ENCODE measurements around the gene HCRTR1. TPM values are rescaled to one million over a fixed set of nuclear protein-coding genes. Genes with fewer than 3 reads are reported as not detected.

Gene HCRTR1
- total and polyA plus RNA-seq, 10 of the 15 experiments (the other 5 are each of a cell fraction or from before 2014, with no cell fraction given) = not detected

GRCh38 chr1:31650161-31651088 is 32.9 kb downstream of the HCRTR1 start (continued):
- TF ChIP-seq ZNF687 (IDR thresholded peaks at IDR 0.05) (no peak), ZZZ3 (IDR thresholded peaks at IDR 0.05; ENCODE audit: control insufficient read depth, insufficient read length, low read depth) (no peak), FOS (IDR thresholded peaks at IDR 0.05; ENCODE audit: borderline replicate concordance, extremely low read depth, insufficient read length) (no peak), SUZ12 (IDR thresholded peaks at IDR 0.05; ENCODE audit: unreplicated experiment) (no peak)

- ChIA-PET SMC1A (ENCODE audit: uncharacterized antibody, unreplicated experiment) (interaction anchor here (0.7 to 2.0 kb wide), 5 partner anchors 13 to 229 kb away, joined by 3 to 19 read pairs (median 4); no protein-coding TSS in a partner anchor), POLR2A (interaction anchor here (0.5 to 1.1 kb wide), 3 partner anchors 9 to 11 kb away, joined by 3 to 4 read pairs (median 4); no protein-coding TSS in a partner anchor), RAD21 (ENCODE audit: unreplicated experiment) (interaction anchor here (0.6 to 1.3 kb wide), 4 partner anchors 11 to 50 kb away, joined by 3 to 7 read pairs (median 4); no protein-coding TSS in a partner anchor), CTCF (interaction anchor here (0.5 to 2.6 kb wide), 12 partner anchors 10 to 119 kb away, joined by 3 to 10 read pairs (median 4); no protein-coding TSS in a partner anchor)
- H3K27ac ChIP-seq (ENCODE audit: control insufficient read depth, insufficient read depth) = no peak overlapping the region
- H4K20me1 ChIP-seq (ENCODE audit: control insufficient read depth, insufficient read depth) = no peaks in the 10 kb centered on the region
- H3K79me2 ChIP-seq (ENCODE audit: control insufficient read depth, insufficient read depth, low read length) = no peaks in the 10 kb centered on the region
- H3K36me3 ChIP-seq (ENCODE audit: control insufficient read depth in 2 of 2, insufficient read depth in 2 of 2, low read length in 1 of 2) = no peaks in the 10 kb centered on the region
- no peak for DNase-seq (ENCODE audit: low read depth, low spot score)
- no peak overlapping the region for H3K9ac ChIP-seq (ENCODE audit: control insufficient read depth, insufficient read depth, low read length)
- no peak overlapping the region for H2AFZ ChIP-seq (ENCODE audit: control insufficient read depth, low read depth, low read length)
- in situ Hi-C loops (cut with MboI) (no loop called here), intact Hi-C loops (cut with micrococcal nuclease; ENCODE audit: unreplicated experiment) (no loop called here)
- H3K4me3 ChIP-seq = no peak overlapping the region
- 59% methylated on average over 1 of the region's 1 CpG for WGBS (ENCODE audit: insufficient coverage, insufficient replicate concordance, low lambda C conversion rate, missing lambda C conversion rate)
- no peaks in the 10 kb centered on the region for H3K4me1 ChIP-seq (ENCODE audit: control insufficient read depth, insufficient read depth, low read length)
- no peaks in the 10 kb centered on the region for H3K9me3 ChIP-seq (replicated peaks; ENCODE audit: control insufficient read depth, insufficient read depth, low read length)
- FAIRE-seq = no peak
- ATAC-seq = no peak
- H3K4me2 ChIP-seq (ENCODE audit: control insufficient read depth, insufficient read depth) = no peak overlapping the region
- no TSS peak for BruUV-seq (replicated peaks)
- TF ChIP-seq E2F8 (IDR thresholded peaks at IDR 0.05; ENCODE audit: low read depth, partially characterized antibody) (no peak), CTCF (IDR thresholded peaks at IDR 0.05 in 2 of 3, conservative IDR thresholded peaks at IDR 0.05 in 1 of 3; ENCODE audit: control insufficient read depth in 2 of 3, extremely low read depth in 1 of 3, insufficient read depth in 1 of 3, low read depth in 3 of 3, low read length in 3 of 3) (no peak), MEF2B (IDR thresholded peaks at IDR 0.05; ENCODE audit: partially characterized antibody, poor library complexity, severe bottlenecking) (no peak), ZNF217 (IDR thresholded peaks at IDR 0.05) (no peak), PKNOX1 (IDR thresholded peaks at IDR 0.05) (no peak)
- H3K27me3 ChIP-seq (replicated peaks in 1 of 2; ENCODE audit: control insufficient read depth in 2 of 2, insufficient read depth in 2 of 2, low read length in 1 of 2) = no peaks in the 10 kb centered on the region; a peak in 1 of 4 replicates
Measured at GRCh38 chr1:31651089-31651420, 33.6 kb downstream of the HCRTR1 start.
